ENCODE measurements around the gene KIAA1549.

GRCh38 chr7:138868711-138869110 lies 112.5 kb downstream of the KIAA1549 start:
- TF ChIP-seq CTCF (optimal IDR thresholded peaks at IDR 0.05 in 1 of 3, IDR thresholded peaks at IDR 0.05 in 1 of 3, conservative IDR thresholded peaks at IDR 0.05 in 1 of 3; ENCODE audit: extremely low read depth in 1 of 3, insufficient read depth in 2 of 3, low read length in 3 of 3) (no peak), EZH2 (IDR thresholded peaks at IDR 0.05; ENCODE audit: low read length) (no peak)

Measured in keratinocyte (primary cell).